ENCODE results near the gene SPTLC3.

Gene SPTLC3

GRCh38 chr20:13042458-13042794 is 33.7 kb downstream of the SPTLC3 start:
- Histone ChIP-seq H3K4me2 (ENCODE audit: low read length) (no peak overlapping the region), H3K27me3 (ENCODE audit: control insufficient read depth, low read length) (no peaks in the 10 kb centered on the region), H3K9me3 (ENCODE audit: control insufficient read depth, insufficient read depth, low read length) (no peaks in the 10 kb centered on the region), H3K4me1 (ENCODE audit: control insufficient read depth, low read length) (no peaks in the 10 kb centered on the region), H3K36me3 (ENCODE audit: control insufficient read depth, low read length) (no peaks in the 10 kb centered on the region), H3K79me2 (ENCODE audit: control insufficient read depth, low read length) (no peaks in the 10 kb centered on the region), H4K20me1 (ENCODE audit: control insufficient read depth, insufficient read depth, low read depth, low read length) (no peaks in the 10 kb centered on the region), H3K27ac (ENCODE audit: low read depth, low read length) (no peak overlapping the region), H3K9me2 (replicated peaks; ENCODE audit: control insufficient read depth, low read length) (no peaks in the 10 kb centered on the region), H3K4me3 (ENCODE audit: low read length) (no peak overlapping the region), H3F3A (ENCODE audit: control insufficient read depth, insufficient read depth) (no peaks in the 10 kb centered on the region)
- no peak for TF ChIP-seq EZH2phosphoT487 (IDR thresholded peaks at IDR 0.05; ENCODE audit: borderline replicate concordance, low read length)
- TF ChIP-seq CTCF (IDR thresholded peaks at IDR 0.05; ENCODE audit: low read depth, low read length, poor library complexity, severe bottlenecking), result no peak

- H3K4me3 ChIP-seq (ENCODE audit: low read length), result no peak overlapping the region
- H3K27me3 ChIP-seq (ENCODE audit: control insufficient read depth, low read length), result no peaks in the 10 kb centered on the region
- no peak overlapping the region for H3K27ac ChIP-seq (ENCODE audit: low read depth, low read length)
- no peaks in the 10 kb centered on the region for H3F3A ChIP-seq (ENCODE audit: control insufficient read depth, insufficient read depth)
- H3K79me2 ChIP-seq (ENCODE audit: control insufficient read depth, low read length), result no peaks in the 10 kb centered on the region
- no peaks in the 10 kb centered on the region for H3K9me3 ChIP-seq (ENCODE audit: control insufficient read depth, insufficient read depth, low read length)
- no peak overlapping the region for H3K4me2 ChIP-seq (ENCODE audit: low read length)
- no peaks in the 10 kb centered on the region for H4K20me1 ChIP-seq (ENCODE audit: control insufficient read depth, insufficient read depth, low read depth, low read length)
- H3K4me1 ChIP-seq (ENCODE audit: control insufficient read depth, low read length), result no peaks in the 10 kb centered on the region
- TF ChIP-seq EZH2phosphoT487 (IDR thresholded peaks at IDR 0.05; ENCODE audit: borderline replicate concordance, low read length), result no peak
- no peak for TF ChIP-seq CTCF (IDR thresholded peaks at IDR 0.05; ENCODE audit: low read depth, low read length, poor library complexity, severe bottlenecking)
- no peaks in the 10 kb centered on the region for H3K9me2 ChIP-seq (replicated peaks; ENCODE audit: control insufficient read depth, low read length)
- no peaks in the 10 kb centered on the region for H3K36me3 ChIP-seq (ENCODE audit: control insufficient read depth, low read length)
Measured at GRCh38 chr20:13046409-13046808, 37.6 kb downstream of the SPTLC3 start.

GRCh38 chr20:13054011-13054410 is 45.2 kb downstream of the SPTLC3 start:
- Histone ChIP-seq H3K9me2 (replicated peaks; ENCODE audit: control insufficient read depth, low read length) (no peaks in the 10 kb centered on the region), H3K27me3 (ENCODE audit: control insufficient read depth, low read length) (no peaks in the 10 kb centered on the region), H3F3A (ENCODE audit: control insufficient read depth, insufficient read depth) (no peaks in the 10 kb centered on the region), H3K4me3 (ENCODE audit: low read length) (no peak overlapping the region), H3K36me3 (ENCODE audit: control insufficient read depth, low read length) (no peaks in the 10 kb centered on the region), H3K4me2 (ENCODE audit: low read length) (no peak overlapping the region), H3K27ac (ENCODE audit: low read depth, low read length) (no peak overlapping the region), H3K9me3 (ENCODE audit: control insufficient read depth, insufficient read depth, low read length) (no peaks in the 10 kb centered on the region), H3K4me1 (ENCODE audit: control insufficient read depth, low read length) (no peaks in the 10 kb centered on the region), H3K79me2 (ENCODE audit: control insufficient read depth, low read length) (no peaks in the 10 kb centered on the region), H4K20me1 (ENCODE audit: control insufficient read depth, insufficient read depth, low read depth, low read length) (no peaks in the 10 kb centered on the region)
- TF ChIP-seq EZH2phosphoT487 (IDR thresholded peaks at IDR 0.05; ENCODE audit: borderline replicate concordance, low read length), result no peak
- no peak for TF ChIP-seq CTCF (IDR thresholded peaks at IDR 0.05; ENCODE audit: low read depth, low read length, poor library complexity, severe bottlenecking)
